Medulla oblongata (tissue), 1 donor: ENCODE data around the gene COL6A6.
"Not testable (repeated sequence)": the region's sequence is repeated elsewhere in the genome, so short reads cannot be mapped to it uniquely, and the experiment has no call there.

Experiments used
- DNase-seq: peaks from one replicate; pipeline ENCODE4 v3.0.0-alpha.2; 2015; ENCODE audit errors: extremely low spot score

The COL6A6 gene

GRCh38 chr3:130537673-130538304, 20.8 kb downstream of the COL6A6 start:
- no peak for DNase-seq

DNA sequence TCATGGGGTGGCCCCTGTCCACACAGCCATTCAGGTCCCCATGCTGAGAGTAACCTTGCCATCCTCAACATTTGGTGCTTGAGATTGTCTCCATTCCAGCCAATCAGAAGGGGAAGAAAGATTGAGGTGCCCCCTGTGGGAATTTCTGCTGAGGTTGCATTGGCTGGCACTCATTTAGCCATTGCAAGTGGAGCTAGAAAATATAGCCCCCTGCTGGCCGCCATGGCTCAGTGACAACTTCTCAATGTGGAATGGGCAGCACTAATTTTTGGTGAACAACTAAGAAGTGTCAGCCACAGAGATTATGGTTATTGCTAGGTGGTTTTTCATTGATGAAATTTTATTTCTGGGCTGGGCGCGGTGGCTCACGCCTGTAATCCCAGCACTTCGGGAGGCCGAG, 22.0 kb downstream of the COL6A6 start:
- peak; percentile 50 for DNase-seq

- no peak for DNase-seq
Observed at GRCh38 chr3:130543322-130543721, 26.3 kb downstream of the COL6A6 start.

- no peak for DNase-seq
Observed at GRCh38 chr3:130546920-130547679, 30.1 kb downstream of the COL6A6 start.

DNA sequence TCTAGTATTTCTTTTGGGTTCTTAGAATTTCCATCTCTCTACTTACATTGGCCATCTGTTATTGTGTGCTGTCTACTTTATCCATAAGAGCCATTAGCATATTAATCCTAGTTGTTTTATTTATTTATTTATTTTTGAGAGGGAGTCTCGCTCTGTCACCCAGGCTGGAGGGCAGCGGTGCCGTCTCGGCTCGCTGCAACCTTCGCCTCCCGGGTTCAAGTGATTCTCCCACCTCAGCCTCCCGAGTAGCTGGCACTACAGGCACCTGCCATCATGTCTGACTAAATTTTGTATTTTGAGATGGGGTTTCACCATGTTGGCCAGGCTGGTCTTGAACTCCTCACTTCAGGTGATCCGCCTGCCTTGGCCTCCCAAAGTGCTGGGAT, 30.7 kb downstream of the COL6A6 start:
- not testable (repeated sequence) for DNase-seq

DNA sequence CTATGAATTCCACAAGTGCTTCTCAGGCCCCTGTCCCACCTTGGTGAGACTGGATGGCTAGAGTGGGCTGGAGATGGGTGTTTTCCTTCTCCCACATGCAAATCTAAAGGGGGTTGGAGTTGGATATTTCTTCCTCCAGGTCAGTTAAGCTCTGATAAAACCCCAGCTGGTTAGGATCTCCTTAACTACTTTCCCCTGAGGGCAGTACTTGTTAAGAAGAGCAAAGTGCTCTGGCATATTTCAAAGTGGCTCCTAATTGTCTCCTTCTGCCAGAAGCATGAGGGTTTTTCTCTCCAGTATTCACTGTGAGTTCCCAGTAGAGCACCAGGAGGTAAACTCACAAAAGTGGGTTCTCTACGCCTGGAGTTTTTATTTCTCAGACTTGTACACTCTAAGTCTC, 31.4 kb downstream of the COL6A6 start:
- no peak for DNase-seq

GRCh38 chr3:130557336-130558035, 40.5 kb downstream of the COL6A6 start:
- DNase-seq: no peak

- no peak for DNase-seq
Observed at GRCh38 chr3:130558366-130558765, 41.4 kb downstream of the COL6A6 start.

DNA sequence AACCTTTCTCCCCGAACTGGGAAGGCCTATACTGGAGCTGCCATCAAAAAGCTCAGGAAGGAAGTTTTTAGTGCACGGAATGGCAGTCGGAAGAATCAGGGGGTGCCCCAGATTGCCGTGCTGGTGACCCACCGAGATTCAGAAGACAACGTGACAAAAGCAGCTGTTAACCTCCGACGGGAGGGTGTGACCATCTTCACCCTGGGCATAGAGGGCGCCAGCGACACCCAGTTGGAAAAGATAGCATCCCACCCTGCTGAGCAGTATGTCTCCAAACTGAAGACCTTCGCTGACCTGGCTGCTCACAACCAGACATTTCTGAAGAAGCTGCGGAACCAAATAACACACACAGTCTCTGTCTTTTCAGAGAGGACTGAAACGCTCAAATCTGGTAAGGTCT, 48.2 kb downstream of the COL6A6 start:
- no peak for DNase-seq
